HG03558 (cell line): ENCODE results near the gene IGSF21.
"Not testable (repeated sequence)": the region's sequence is repeated elsewhere in the genome, so short reads cannot be mapped to it uniquely, and the experiment has no call there.

ENCODE experiments used
- ATAC-seq: cut with Tn5 transposase; IDR thresholded peaks from one replicate; pipeline ENCODE4 v1.9.1; 2021; ENCODE audit warnings: moderate number of reproducible peaks; ENCODE audit not compliant: unreplicated experiment; ENCODE audit errors: extremely low read depth

The IGSF21 gene

DNA sequence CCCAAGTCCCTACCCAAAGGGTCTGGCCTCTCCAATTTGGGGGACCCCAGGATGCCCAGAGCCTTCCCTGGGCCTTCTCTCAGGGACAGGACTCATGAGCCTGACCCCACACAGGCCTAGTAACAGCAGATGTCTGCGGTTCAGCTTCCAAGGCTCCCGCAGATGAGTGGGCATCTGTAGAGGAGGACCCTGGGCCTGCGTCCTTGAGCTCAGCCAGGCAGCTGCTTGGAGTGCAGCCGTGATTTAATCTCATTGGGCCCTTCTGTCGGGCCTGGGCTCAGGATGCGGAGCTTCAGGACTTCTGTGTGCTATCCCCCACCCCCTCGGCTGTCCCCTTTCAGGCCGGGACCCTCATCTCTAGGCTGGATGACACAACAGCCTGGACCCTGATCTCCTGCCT, 35.4 kb downstream of the IGSF21 start:
- ATAC-seq, result no peak

DNA sequence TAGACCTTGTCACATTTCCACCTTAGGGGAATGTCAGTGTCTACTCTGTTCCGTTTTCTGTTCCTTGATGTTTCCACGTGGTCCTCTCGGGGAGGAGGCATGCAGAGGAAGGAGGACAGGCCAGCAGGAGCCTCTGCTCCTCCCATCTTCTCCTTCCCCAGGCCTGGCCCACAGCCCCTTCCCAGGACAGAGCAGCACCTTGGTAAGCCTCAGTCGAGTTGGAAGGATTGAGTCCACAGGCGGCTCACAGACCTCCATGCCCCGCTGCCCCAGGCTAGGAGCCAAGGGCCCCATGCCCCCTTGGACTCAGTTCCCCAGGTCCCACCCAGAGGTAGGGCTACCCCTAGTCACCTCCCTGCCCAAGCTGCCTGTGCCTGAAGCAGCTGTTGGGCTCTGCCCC, 36.5 kb downstream of the IGSF21 start:
- ATAC-seq, result no peak

DNA sequence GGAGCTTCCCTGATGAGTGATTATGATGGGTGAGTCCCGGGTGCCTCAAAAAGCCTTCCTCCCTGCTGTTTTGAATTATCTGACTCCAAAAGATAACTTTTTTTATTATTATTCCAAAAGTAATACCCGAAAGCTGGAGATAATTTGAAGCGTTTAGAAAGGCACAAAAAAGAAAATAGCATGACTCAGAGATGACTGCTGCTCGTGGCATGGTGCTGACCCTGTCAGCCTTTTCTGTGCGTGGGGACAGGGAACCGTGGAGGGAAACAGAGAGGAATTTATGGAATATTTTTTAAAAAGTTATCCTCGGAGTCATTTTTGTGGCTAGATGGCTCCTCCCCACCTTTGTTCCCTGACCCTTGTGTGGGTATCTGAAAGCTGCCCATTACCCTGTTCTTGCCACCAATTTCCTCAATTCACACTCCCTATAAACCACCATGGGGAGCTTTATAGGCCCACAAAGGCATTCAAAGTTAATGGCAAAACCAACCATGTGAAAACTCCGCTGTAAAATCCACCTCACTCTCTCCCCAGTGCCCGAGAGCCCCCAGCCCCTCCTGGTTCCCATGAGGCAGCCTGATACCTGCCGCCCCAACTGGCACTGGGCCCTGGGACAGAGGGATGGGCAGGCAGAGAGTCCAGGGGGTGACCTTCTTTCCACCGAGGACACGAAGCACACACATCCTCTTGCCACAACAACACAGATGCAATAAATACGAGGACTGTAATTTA, 37.5 kb downstream of the IGSF21 start:
- no peak for ATAC-seq

DNA sequence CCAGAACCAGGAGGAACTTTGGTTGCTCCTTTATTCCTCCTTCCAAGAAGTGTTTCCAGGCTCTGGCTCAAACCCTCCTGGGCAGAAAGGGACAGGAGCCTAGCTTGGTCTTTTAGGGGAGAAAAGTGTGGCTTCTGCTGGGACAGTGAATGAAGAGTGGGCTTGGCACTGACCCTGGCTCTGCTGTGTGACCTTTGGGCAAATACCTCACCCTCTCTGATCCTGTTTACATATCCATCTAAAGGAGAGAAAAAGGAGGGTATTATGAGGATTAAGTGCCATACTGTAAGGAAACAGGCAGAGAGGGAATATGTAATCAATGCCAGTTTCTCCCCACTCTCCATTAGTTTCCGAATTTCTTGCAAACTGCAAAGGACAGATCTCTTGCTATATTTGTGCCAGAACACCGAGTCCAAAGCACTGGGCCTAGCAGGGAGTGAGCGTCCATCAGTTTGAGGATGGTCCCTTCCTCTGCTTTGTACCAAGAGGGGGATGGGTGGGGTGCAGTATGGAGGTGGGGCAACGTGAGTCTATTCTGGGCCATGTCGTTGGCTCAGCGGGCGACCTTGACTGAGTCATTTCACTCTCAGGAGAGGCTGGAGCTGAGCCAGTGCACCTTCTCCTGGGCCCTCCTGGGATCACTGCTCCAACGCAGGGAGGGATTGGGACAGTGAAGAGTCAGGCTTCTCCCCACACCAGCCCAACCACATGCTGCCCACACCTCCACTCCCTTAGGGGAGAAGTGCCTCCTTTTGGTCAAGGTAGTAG, 38.4 kb downstream of the IGSF21 start:
- ATAC-seq, result no peak

DNA sequence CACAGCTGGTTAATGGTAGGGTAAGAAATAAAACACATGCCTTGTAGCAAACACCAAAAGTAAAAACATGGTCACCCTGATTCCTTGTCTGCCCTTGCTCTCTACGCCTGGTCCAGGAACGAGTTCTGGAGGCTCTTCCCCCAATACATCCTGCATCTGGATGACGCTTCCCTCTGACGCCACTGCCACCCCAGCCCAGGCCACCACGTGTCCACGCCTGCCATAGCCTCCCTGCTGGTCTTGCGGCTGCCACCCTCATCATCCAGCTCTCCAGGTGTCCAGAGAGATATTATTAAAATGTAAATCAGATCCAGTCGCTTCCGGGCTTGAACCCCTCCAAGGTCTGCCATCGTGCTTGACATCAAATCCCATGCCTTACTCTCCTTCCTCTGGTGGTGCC, 39.3 kb downstream of the IGSF21 start:
- ATAC-seq, result no peak

DNA sequence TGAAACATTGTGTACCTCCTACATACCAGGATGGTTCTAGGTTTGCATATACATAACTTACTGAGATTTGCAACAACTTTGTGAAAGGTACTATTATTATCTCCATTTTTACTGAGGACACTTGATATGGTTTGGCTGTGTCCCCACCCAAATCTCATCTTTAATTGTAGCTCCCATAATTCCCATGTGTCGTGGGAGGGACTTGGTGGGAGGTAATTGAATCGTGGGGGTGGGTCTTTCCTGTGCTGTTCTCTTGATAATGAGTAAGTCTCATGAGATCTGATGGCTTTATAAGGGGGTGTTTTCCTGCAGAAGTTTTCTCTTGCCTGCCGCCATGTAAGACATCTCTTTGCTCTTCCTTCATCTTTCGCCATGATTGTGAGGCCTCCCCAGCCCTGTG, 40.1 kb downstream of the IGSF21 start:
- ATAC-seq, result no peak

DNA sequence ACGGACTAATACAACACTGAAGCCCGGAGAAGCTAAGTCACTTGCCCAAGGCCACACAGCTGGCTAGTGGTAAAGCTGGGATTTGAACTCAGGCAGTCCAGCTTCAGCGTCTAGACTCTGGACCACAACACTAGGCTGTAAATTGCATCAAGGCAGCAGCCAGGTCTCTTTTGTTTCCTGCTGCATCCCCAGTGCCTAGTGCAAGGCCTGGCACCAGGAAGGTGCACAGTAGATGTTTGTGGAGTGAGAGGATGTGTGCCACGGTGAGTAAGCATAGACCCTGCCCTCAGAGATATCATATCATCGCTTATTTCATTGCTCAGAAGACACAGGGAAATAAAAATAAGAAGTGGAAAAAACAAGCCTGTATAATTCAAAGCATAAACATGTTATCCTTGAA, 40.9 kb downstream of the IGSF21 start:
- ATAC-seq, result no peak

DNA sequence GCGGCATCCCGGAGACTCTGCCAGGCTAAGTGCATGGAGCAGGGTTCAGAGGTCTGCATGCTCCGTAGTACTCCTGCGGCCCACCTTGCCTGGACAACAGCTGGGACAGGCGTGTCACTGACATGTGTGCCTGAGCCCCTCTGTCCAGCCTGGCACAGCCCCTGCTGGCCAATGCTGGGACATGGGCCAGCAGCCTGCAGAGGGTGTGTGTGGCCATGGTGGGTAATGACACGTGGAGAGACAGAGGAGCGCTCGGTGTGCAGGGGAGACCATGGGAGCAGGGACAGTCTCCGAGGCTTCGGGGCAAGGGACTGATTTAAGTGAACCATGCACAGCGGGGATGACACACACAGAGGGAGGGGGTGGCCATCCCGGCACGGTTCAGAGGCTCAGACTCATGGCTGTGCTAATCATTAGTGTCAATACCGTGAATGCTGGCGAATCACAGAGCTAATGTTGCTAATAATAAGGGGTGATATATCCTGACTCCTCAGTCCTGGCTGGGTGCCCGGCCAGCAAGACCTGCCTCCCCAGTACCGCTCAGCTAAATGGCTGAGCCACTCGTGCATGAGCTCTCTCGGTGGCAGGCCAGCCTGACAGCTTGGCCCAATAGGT, 41.5 kb downstream of the IGSF21 start:
- ATAC-seq, result no peak

DNA sequence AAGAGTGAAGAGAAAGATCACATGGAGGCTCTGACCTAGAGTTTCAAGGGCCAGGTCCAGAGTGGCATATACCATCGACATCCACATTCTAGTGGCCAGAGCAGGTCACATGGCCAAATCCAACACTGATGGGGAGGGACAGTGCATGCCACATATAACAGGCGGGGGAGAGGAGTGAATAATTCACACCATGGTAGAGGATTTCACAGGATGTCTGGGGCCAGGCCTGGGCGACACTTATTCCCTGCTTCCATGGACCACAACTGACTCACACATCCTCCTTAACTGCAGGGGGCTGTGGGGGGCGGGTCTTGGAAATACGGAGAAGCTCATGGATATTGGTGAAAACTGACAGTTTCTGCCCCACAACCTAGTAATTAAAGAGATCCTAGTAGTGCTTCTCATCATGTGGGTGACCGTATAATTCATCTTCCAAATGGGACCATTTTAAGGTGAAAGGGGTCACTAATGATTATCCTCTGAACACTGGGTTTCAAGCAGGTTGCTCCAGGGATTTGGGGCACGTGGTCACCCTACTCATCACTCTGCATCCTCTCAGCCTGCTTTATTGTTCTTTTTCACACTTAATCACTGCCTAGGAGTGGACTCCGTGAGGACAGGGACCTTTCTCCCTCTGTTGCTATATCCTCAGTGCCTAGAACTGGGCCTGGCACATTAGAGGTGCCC, 44.0 kb downstream of the IGSF21 start:
- ATAC-seq, result no peak

DNA sequence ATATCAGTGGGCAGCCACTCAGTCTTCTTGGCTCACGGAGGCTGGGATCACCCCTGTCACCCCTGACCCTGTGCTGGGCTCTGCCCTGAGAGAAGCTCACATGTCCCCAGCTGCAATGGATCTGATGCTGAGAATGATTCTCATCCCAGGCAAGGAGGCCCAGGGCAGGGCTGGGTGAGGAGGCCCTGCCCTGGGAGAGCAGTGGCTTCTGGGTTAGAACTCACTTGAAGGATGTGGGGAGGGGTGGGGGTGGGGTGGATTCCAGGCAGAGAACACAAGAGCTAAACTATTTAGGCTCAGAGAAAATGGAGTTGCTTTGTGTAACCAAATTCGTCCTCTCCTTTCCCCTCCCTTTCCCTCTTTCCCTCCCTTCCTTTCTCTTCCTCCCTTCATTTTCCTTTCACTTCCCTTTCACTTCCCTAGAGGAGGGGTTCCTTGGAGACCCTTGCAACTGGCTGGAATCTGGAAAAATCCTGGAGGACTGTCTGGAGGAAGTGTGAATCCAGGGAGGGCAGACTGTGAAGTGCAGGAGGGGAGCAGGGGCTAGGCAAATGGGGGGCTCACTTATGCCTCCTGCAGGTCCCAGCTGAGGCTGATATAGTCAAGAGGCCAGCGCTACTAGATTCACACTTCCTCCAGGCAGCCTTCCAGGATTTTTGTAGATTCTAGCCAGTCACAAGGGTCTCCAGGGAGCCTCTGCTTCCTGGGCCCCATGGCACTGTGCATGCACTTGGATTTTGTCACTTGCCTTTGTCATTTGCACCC, 47.0 kb downstream of the IGSF21 start:
- ATAC-seq, result no peak

DNA sequence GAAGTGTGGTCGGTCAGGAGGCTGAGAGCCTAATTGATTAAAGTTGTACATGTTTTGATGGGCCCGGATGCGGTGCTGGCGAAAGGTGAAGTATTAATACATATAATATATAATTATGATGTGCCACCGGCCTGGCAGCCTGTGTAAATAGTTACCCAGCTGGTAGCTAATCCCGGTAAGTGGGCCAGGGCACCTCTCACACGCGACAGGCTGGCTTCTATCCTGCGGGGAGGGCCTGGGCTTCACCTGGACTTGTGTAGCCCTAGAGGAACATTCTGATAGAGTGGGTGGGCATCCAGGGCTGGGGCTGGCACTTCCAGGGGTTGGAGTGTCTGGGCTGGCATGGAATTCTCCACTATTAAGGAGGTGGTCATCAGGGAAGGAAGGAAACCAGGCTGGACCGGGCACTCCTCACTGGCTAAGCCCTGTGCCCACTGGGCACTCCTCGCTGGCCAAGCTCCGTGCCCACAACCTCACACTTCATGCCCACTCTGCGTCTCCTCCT, 48.3 kb downstream of the IGSF21 start:
- no peak for ATAC-seq

DNA sequence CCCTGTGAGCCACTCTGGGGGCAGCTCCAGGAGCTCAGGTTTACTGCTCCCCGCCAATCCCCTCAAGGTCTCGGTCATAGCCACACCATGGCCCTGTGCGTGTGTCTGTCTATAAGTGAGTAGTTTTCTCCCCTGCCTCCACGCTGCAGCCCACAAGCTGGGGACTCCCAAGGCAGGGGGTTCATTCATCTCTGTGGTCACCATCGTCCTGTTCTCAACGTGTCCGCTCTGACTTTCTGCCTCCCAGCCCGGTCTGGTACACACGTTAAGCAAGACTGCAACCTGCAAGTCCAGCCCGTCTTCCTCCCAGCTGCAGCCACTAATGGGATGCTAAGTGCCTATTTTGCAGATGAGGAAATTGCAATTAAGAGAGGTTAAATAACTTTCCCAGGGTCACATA, 49.8 kb downstream of the IGSF21 start:
- ATAC-seq, result no peak

DNA sequence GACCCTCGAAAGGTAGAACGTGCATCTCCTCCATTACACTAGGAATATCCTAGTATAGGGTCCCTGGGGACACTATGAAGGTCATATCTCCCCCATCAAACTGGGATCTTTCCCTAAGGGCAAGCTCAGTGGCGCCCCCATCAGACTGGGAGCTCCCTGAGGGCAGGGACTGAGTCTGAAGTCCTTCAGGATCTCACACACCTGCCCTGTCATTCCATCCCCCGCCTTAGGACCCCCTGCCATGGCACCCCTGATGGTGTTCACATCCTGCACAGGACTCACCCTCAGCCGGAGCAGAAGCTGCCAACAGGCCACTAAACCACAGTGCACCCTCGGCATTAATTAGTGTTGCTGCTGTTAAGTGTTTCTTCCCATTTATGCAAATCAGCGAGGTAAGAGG, 50.4 kb downstream of the IGSF21 start:
- no peak for ATAC-seq

DNA sequence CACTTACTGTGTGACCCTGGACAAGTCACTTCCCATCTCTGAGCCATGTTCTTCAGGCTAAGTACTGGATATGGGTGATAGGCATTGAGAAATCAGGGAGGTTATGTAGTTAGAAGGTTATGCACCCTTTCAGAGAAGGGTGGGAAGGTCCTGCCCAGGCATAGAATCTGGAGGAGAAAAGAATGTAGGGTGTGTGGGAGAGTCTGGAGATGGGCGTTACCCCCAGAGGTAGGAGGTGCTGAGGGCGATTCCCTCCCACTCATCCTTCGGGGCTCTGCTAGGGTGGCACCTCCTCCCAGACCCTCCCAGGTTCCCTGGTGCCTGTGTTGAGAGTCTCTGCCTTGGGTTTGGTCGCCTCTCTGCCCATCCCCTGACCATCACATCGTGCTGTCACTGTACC, 51.1 kb downstream of the IGSF21 start:
- ATAC-seq, result no peak

DNA sequence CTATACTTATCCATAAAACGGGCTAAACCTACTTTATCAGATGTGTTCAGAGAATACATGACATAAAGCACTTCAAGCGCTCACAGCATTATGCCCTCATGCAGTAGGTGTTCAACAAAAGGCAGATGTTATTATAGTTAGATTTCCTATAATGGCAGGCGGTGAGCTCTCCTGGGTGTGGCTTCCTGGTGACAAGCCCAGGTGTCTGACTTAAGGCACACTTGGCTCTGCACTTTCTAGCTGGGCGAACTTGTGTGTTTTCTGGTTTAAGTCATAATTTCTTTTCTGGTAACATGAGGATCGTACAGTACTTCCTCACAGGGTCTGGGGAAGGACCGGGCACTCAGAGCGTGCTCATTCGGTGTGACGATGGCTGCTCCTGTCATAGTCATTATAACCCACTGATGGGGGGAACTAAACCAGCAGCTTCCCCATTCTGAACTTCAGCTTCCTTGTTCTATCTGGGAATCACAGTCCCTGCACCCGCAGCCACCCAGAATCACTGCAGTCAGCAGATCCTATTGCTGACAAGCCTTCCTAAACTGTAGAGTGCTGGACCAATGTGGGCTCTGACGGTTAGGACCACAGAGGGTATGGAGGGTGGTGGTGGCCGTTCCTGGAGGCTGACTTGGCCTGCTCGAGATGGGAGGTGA, 52.8 kb downstream of the IGSF21 start:
- ATAC-seq, result no peak

DNA sequence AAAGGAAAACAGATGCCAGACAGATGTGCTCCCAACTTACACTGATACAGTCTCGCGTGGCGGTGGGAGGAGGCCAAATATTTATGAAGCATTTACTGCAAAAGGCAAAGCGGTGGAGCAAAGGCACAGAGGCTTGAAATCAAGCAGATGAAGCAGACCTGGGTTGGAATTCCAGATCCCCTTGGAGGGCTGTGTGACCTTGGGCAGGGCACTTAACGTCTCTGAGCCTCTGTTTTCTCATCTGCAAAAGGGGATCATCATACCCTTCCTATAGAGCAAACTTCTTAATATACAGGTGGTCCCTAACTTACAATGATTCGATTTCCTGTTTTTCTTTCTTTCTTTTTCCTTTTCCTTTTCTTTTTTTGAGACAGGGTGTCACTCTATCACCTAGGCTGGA, 54.1 kb downstream of the IGSF21 start:
- no peak for ATAC-seq

DNA sequence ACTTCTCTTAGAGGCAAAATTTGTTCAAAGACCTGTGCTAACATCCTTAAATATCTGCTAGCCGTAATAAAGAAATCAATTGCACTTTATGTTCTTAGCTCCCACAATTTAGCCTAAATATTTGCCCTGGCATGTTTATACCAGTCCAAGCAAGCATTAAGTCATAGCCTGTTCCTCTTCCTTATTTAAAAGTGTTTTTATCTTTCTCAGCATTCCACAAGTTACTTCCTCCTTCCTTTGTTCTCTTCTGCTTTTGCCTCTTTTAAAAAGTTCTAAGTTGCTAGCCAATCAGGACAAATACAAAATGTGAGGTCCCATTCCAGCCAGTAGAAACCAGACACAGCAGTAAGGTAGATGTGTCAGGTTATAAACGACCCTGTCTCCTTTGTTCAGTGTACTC, 58.0 kb downstream of the IGSF21 start:
- ATAC-seq, result not testable (repeated sequence)

DNA sequence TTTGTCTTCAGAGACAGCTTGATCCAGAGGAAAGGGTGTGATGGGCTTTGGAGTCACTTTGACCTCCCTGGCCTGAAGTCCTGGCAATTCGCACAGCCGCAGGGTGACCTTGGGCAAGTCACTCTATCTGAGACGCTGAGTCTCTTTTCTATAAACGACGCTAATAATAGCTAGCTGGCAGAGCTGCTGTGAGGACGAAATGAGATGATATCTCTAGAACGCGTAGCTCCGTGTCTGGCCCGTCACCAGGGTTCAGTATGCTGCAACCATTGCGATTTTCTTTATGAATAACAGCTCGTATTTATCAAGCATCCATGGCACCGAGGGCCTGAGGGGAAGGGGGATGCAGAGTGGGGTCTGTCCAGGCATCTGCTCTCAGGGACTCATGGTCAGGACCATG, 58.7 kb downstream of the IGSF21 start:
- no peak for ATAC-seq

DNA sequence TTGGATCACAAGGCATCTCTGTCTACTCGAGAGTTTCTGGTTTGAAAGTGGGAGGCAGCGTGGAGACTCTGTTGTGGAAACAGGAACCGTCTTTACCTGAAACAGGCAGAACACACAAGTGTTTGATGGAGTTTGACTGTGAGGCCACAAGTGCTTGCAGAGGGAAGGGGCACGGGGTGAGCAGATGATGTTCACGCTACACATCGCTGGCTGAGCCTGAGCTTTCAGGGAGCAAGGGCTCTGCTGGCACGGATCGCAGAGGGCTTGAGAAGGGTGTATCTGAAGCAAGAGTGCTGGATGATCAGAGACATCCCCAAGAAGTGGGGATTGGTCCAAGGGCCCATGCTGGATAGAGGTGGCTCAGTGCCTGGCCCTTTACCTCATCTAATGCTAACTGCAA, 59.3 kb downstream of the IGSF21 start:
- no peak for ATAC-seq

DNA sequence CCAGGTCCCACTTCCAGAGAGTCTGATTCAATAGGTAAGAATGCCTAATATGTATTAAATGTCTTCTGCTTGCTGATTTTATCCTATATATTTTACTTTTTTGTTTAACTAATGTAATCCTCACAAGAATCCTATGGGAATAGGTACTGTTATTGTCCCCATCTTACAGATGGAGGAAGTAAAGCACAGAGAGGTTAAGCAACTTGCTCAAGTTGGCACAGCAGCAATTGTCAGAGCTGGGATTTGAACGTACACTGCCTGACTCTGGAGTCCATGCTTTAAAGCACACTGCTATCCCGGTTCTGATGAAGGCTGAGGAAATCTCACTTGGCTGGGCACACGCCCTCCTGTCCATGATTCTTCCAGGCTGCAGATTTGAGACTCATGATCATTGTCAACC, 62.8 kb downstream of the IGSF21 start:
- ATAC-seq, result no peak
